GM12891 (cell line): Measurements from ENCODE around the gene DNMT3L.

Experiments
- POLR2A ChIP-seq: IDR thresholded peaks from 2 replicates; pipeline ENCODE4 v1.6.1; 2011; ENCODE audit warnings: low read depth, low read length, control low read depth
- TAF1 ChIP-seq: IDR thresholded peaks from 2 replicates; pipeline ENCODE4 v1.6.1; 2011; ENCODE audit warnings: low read depth, low read length, control low read depth

DNA sequence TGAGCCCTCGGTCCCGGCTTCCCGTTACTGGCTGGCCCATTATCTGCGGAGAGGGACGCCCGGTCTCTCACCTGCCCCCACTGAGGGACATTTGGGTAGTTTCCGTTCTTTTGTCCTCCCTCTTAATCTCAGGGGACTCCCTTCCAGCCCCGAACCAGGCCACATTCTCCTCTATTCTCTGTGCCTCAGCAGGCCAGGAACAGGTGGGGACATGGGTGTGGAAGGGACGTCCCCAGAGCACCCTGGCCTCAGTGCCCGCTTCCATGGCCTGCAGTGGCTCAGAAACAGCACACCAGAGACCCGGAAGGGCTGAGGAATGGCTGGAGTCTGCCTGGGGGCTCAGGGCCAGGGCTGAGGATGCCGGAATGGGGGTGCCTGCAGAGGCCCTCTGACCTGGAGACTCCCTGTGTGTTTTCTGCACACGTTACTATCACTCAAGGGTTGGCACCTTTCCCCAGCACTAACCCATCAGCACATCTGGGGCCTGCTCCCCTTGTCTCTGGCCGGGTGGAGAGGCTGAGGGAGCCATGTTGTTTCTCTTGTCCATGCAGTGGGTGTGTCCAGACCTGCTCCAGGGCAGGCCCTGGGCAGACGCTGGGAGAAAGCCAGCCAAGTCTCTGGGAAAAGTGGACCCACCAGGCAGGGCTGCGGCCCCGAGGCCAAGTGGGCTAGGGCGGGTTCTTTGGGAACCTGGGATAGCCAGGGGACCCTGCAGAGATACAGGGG is 10.0 kb upstream of the DNMT3L start:
- TF ChIP-seq TAF1 (no peak), POLR2A (no peak)
